ENCODE results near the gene MCRIP2.
A peak's percentile ranks its signal among the peaks of the same experiment; 100 is the strongest.

The MCRIP2 gene

GRCh38 chr16:648781-649589 lies 7.4 kb downstream of the MCRIP2 start, which contains the start of gene WDR90:
WDR90 (plus strand) TSS chr16:649365; CDS start chr16:649417, 52 bp downstream.
- DNase-seq (ENCODE audit: low read depth), result peak; percentile 62

GRCh38 chr16:649631-650030 lies 8.0 kb downstream of the MCRIP2 start:
- DNase-seq (ENCODE audit: low read depth), result no peak

- no peak for DNase-seq (ENCODE audit: low read depth)
Observed at GRCh38 chr16:651844-652243, 10.2 kb downstream of the MCRIP2 start.

DNA sequence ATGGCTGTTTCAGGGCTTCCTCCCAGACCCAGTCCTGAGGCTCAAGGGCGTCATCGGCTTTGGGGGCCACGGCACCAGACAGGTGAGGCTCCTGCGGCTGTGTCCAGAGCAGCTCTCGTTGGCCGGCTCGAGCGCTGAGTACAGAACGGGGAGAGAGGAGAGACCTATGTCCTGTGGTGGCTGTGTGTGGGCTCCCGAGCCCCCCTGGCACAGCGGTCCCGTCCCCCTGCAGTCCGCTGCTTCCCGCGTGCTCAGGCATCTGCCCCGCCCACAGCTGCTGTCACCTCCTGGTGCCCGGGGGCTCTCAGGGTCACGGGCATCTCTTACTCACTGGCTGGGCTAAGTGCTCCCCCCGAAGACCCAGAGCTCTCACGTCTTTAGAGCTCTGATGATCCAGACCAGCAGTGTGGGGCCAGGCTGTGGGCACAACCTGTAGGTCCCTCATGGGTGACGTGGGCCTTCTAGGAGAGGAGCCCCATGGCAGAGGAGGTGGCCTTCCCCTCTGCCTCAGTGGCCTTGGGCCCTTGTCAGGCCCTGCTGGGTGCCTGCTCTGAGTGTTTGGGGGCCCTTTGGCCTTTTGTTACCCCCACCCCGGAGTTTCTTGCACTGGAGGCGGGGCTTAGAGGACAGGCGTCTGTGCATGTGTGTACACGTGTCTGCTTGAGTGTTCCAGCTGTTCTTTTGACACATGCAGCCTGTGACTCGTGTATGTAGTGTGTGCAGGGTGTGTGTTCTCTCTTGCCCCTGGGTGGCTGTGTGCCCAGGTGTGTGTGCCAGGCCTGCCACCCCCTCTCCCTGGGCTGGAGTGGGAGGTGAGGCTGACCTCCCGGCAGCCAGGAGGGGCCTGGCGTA lies 11.1 kb downstream of the MCRIP2 start:
- no peak for DNase-seq (ENCODE audit: low read depth)

GRCh38 chr16:654034-654433 lies 12.4 kb downstream of the MCRIP2 start:
- DNase-seq (ENCODE audit: low read depth), result no peak

GRCh38 chr16:657487-657886 lies 15.9 kb downstream of the MCRIP2 start:
- DNase-seq (ENCODE audit: low read depth), result no peak

DNA sequence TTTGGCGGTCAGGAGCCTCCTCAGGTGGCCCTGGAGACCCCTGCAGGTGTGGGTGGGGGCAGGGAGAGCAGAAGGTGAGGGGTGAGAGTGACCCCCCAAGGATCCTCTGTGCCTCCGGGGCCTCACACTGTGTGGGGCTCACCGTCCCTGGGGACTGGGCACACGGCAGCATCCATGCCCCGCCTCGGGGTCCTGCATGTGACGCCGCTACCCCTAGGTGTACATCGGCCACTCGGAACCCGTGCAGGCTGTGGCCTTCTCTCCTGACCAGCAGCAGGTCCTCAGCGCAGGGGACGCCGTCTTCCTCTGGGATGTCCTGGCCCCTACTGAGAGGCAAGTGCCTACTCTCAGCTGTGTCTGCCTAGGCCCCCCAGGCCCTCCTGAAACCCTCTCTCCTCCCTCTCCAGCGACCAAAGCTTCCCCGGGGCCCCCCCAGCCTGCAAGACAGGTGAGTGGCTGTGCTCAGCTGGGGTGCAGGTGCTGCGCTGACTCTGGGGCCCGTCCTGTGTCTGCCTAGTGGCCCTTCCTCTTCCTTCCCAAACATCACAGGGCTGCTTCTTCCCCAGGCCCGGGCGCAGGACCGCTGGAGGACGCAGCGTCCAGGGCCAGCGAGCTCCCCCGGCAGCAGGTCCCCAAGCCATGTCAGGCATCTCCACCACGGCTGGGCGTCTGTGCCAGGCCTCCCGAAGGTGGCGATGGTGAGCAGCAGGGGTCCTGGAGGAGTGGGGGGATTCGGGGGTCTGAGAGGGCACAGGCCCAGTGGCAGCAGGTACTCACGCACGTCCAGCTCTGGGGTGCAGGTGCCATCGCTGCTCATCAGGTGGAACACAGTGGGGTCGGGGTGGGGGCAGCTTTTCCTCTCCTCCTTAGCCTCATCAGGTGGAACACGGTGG lies 17.3 kb downstream of the MCRIP2 start:
- DNase-seq (ENCODE audit: low read depth), result no peak

DNA sequence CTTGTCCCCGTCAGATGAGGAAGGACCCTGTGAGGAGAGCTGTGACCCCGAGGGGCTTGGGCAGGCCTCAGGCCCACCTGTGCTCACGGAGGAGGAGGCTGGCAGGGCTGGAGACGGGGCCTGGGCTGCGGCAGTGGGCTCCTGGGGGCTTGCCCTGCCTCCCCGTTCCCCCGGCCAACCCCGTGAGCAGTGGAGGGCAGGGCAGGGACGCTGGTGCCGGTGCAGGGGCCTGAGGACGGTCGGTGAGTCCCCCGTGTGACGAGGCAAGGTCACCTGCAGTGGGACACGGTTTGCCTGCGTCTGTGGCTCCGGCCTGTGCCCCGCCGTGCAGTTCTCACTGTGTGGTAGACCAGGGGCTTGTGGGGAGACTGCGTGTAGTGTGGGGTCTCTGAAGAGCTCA lies 18.0 kb downstream of the MCRIP2 start:
- no peak for DNase-seq (ENCODE audit: low read depth)

DNA sequence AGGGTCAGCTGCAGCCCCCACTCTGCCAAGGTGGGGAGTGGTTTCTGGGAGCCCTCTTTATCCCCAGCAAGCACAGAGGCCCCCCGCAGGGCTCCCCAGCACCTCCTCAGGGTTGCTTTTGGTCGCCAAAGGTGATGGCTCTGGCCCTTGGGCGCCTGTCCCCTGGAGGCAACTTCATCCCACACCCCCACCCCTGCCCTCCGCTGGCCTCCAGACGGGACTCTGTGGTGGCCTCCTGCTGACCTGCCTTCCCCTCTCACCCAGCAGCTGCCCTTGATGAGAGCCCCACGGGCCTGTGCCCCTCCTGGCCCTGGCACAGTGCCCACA lies 18.5 kb downstream of the MCRIP2 start:
- DNase-seq (ENCODE audit: low read depth), result no peak

DNA sequence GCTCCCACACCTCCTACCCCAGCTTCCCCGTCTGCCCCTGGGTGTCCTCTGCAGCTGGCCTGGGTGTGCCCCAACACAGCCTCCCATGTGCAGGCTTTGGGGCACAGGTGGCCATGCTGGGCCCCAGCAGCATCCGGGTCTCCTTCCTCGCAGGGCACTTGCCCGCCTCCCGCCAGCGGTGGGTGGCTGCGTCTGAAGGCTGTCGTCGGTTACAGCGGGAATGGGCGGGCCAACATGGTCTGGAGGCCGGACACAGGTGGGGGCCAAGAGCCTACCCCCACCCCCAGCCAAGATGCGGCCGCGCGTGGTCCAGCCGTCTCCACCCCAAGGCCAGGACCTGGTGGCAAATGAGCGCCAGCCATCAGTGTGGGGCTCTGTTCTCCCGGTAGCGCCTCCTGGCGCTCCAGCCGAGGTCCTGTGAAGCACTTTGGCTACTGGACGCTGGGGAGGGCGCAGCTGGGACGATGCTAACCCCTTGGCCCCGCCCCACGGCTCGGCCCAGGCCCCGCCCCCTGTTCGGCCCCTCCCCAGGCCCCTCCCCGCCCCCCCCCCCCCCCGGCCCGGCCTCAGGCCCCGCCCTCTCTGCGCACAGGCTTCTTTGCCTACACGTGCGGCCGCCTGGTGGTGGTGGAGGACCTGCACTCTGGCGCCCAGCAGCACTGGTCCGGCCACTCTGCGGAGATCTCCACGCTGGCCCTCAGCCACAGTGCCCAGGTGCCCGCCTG lies 19.0 kb downstream of the MCRIP2 start:
- DNase-seq (ENCODE audit: low read depth), result no peak

GRCh38 chr16:661184-661821 lies 19.7 kb downstream of the MCRIP2 start:
- DNase-seq (ENCODE audit: low read depth), result no peak

DNA sequence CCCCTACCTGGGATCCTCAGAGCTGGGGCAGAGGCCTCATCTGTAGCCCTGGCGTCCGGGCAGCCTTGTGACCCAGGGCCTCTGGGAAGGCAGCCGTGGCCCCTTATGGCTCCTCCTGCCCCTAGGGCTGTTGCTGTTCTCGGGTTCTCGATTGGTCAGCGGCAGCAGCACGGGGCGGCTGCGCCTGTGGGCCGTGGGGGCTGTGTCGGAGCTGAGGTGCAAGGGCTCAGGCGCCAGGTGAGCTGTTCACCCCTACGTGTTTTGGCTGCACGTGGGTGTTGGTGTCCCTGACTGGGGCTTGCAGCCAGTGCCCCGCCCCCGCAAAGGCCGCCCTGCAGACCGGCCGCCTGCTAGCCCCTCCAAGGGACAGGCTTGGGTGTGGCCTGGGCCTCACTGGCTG lies 20.5 kb downstream of the MCRIP2 start:
- no peak for DNase-seq (ENCODE audit: low read depth)

GRCh38 chr16:662597-662996 lies 21.0 kb downstream of the MCRIP2 start:
- no peak for DNase-seq (ENCODE audit: low read depth)

- DNase-seq (ENCODE audit: low read depth), result no peak
Observed at GRCh38 chr16:666572-666971, 24.9 kb downstream of the MCRIP2 start.

DNA sequence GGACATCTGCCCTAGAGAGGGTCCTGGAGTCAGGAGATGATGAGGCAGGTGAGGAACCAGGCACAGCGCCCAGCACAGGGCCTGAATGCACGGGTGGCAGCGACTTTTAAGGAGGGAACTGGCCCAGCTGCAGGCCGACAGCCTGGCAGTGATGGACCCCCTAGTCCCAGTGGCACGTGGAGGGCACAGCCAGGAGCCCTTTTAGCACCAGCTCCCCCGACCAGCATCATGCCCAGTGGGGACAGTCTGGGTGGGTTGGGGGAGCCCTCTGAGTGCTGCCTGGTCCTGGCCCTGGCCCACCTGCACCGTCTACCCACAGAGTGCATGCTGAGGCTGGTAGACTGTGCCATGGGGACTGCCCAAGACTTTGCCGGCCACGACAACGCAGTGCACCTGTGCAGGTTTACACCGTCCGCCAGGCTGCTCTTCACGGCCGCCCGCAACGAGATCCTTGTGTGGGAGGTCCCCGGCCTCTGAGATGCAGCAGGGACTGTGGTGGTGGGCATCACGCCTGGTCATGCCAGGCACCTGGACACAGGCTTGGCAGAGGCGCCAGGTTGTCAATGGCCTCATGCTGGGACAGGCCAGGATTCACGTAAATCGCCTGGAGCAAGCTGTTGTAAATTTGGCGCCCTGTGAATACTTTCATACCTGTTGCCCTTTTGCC lies 25.6 kb downstream of the MCRIP2 start:
- no peak for DNase-seq (ENCODE audit: low read depth)

DNA sequence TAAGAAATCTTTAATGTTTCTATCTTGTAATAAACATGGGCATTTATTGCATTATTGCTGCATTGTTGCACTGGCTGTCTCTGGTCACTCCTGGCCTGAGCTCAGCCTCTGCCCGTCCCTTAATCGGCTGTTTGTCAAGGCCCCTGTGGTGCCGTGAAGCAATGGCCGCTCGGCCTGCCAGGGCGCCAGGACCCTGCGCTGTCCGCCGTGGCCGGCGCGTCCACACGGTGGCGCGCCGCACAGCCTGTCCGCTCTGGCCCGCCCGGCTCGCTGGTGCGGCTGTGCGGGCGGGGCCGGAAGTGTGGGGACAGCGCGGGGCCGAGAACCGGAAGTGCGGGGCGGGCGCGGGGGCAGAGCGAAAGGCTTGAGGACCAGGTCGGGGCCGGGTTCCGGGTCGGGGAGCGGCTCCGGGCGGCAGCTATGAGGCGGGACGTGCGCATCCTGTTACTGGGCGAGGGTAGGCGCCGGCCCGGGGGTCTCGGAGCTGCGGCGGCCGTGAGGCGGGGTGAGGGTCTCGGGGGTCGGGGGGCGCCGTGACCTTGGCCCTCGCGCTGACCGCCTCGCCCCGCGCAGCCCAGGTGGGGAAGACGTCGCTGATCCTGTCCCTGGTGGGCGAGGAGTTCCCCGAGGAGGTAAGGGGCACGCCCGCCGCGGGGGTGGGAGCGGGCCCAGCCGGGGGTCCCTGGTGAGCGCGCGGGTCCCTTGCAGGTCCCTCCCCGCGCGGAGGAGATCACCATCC lies 26.3 kb downstream of the MCRIP2 start, which contains the start of gene RHOT2:
Gene RHOT2, plus strand, starts transcription at position 353 of the 739 bp plus-strand sequence. Its CDS starts 68 bp downstream, at position 421.
- DNase-seq (ENCODE audit: low read depth), result no peak

DNA sequence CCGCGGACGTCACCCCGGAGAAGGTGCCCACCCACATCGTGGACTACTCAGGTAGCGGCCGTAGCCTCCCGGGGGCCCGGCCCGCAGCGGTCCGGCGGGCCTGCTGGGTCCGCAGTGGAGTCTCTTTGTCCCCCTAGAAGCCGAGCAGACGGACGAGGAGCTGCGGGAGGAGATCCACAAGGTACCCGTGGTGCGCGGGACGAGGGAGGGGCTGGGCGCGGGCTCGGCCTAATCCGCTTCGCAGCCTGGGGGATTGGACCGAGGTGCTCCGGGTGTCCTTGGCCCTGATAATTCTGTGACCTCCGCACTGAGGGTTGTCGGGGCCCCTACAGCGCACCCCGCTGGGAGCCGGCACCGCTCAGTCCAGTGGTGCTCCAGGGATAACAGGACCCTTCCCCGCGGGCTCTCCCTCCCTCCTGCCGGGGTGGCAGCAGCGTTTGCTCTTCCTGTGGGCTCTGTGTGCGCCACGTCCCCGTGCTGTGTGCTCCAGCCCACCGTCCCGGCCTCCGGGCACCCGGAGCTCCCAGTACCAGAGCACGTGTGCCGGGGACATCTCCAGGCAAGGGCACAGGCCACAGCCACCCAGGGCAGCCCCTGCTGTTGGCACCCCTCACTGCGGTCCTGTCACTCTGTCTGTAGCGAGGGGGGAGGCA lies 27.0 kb downstream of the MCRIP2 start:
- no peak for DNase-seq (ENCODE audit: low read depth)

- DNase-seq (ENCODE audit: low read depth), result no peak
Observed at GRCh38 chr16:669666-670065, 28.0 kb downstream of the MCRIP2 start.

Measured in HS-27A (cell line).